GM12875 (cell line): ENCODE data around the gene TAS2R50.
"Not testable (repeated sequence)": the region's sequence is repeated elsewhere in the genome, so short reads cannot be mapped to it uniquely, and the experiment has no call there.

ENCODE experiments used
- H3K4me3 ChIP-seq: one replicate; pipeline ENCODE4 v1.5.1; 2011; ENCODE audit warnings: low read depth, low read length, control low read depth
- TF ChIP-seq, protein P1 (sequence below): IDR thresholded peaks from 2 replicates; pipeline ENCODE4 v1.5.1; 2011; ENCODE audit warnings: low read depth, mild to moderate bottlenecking, control low read depth, inconsistent platforms, low read length, moderate library complexity, borderline replicate concordance; ENCODE audit not compliant: insufficient read depth

Gene TAS2R50, protein sequence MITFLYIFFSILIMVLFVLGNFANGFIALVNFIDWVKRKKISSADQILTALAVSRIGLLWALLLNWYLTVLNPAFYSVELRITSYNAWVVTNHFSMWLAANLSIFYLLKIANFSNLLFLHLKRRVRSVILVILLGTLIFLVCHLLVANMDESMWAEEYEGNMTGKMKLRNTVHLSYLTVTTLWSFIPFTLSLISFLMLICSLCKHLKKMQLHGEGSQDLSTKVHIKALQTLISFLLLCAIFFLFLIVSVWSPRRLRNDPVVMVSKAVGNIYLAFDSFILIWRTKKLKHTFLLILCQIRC

DNA sequence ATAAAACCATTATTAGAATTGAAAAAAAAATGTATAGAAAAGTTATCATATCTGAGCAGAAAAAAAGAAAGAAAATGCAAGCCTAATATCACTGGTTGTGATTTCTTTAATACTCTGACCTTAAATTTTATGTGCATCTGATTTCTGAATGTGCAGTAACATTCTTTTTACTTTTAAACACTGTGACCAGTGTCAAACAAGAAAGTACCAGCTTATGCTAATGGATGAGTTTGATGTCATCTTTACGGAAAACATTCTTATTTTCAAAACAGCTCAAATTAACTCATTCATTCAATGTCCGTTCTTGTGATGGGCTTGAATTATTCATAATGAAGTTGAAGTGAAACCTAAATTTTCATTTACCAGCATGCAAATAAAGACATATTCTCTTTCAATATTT, at the start of gene TAS2R50:
Gene TAS2R50 (minus strand): TSS at position 101 of the 400 bp plus-strand sequence. CDS start 52 bp downstream, at position 49.
- TF ChIP-seq, protein P1, sequence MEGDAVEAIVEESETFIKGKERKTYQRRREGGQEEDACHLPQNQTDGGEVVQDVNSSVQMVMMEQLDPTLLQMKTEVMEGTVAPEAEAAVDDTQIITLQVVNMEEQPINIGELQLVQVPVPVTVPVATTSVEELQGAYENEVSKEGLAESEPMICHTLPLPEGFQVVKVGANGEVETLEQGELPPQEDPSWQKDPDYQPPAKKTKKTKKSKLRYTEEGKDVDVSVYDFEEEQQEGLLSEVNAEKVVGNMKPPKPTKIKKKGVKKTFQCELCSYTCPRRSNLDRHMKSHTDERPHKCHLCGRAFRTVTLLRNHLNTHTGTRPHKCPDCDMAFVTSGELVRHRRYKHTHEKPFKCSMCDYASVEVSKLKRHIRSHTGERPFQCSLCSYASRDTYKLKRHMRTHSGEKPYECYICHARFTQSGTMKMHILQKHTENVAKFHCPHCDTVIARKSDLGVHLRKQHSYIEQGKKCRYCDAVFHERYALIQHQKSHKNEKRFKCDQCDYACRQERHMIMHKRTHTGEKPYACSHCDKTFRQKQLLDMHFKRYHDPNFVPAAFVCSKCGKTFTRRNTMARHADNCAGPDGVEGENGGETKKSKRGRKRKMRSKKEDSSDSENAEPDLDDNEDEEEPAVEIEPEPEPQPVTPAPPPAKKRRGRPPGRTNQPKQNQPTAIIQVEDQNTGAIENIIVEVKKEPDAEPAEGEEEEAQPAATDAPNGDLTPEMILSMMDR = no peak
- H3K4me3 ChIP-seq = no peak within 1 kb of the TSS

DNA sequence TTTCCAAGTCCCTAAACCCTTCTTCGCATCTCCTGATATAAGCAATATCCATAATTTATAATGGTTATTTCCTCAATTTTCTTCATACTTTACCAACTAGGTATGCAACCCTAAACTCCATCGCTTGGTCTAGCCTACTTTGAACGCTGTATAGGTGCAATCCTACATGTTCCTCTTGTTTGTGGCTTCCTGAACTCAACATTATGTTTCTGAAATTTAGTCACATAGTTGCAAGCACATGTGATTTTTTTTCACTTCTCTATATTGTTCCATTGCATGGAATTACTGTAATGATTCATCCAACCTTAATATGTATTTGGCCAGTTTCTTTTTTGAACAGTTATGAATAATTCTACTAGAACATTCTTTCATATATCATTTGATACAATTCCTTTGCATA, 47.2 kb upstream of the TAS2R50 start:
- not testable (repeated sequence) for H3K4me3 ChIP-seq

DNA sequence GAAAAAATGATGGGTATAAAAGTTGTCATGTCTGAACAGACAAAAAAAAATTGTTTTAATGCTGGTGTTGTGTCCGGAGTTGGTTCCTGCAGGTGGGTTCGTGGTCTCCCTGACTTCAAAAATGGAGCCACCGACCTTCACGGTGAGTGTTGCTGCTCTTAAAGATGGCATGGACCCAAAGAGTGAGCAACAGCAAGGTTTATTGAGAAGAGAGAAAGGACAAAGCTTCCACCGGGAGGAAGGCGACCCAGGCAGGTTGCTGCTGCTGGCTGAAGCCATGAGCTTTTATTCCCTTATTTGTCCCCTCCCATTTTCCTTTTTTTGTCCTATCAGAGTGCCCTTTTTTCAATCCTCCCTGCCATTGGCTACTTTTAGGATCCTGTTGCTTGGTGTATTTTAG, 44.6 kb upstream of the TAS2R50 start, which contains the start of gene TAS2R31:
Gene TAS2R31 (minus strand): TSS at position 101 of the 400 bp plus-strand sequence. CDS start 72 bp downstream, at position 29.
- TF ChIP-seq, protein P1 = no peak
- no peak within 1 kb of the TSS for H3K4me3 ChIP-seq

DNA sequence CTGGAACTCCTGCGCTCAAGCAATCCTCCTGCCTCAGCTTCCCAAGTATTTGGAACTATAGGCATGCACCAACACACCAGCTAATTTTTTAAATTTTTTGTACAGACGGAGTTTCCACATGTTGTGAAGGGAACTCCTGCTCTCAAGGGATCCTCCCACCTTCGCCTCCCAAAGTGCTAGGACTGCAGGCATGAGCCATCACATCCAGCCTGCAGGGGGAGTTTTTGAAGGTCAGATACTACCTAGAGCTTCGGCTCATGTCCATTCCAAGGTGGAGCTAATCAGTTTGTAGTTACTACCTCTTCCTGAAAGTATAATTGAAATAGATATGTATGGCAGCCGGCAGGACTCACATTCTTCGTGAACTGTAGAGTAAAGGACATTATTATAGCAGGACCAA, 39.4 kb upstream of the TAS2R50 start:
- TF ChIP-seq, protein P1 = no peak
- no peak overlapping the region for H3K4me3 ChIP-seq

DNA sequence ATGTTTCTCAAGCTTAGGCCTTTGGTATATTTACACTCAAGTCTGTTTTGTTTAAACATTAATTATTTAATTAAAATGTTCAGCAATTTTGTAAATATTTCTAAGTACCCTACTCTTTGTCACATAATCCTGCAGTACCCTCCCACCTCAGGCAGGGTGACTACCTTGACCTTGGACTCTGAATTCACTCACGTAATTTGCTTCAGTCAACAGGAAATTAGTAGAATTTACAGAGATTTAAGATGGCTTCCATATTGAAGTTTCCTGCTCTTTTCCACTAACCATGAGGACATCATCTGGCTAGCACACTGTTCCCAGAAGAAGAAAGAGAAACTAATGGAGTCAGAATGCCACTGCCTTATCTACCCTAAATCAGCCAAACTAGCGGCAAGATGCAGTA, 36.7 kb upstream of the TAS2R50 start:
- no peak overlapping the region for H3K4me3 ChIP-seq
- TF ChIP-seq, protein P1 = no peak

DNA sequence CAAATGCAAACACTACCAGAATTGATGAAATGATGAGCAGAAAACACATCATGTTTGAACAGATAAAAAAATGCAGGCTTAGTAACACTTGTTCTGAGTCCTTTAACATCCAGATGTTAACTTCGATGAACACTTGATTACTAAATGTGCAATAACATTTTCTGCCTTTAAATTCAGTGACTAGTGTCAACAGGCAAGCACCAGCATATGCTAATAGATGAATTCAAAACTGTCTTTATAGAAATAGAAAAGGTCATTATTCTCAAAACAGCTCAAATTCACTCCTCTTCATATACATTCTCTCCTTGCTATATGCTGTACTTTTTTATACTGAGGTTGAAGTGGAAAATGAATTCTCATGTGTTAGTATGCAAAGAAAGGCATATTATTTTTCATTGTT, 35.8 kb upstream of the TAS2R50 start, which contains the start of gene TAS2R19:
Gene TAS2R19 (minus strand): TSS at position 101 of the 400 bp plus-strand sequence. CDS start 49 bp downstream, at position 52.
- H3K4me3 ChIP-seq = no peak within 1 kb of the TSS
- TF ChIP-seq, protein P1 = no peak

DNA sequence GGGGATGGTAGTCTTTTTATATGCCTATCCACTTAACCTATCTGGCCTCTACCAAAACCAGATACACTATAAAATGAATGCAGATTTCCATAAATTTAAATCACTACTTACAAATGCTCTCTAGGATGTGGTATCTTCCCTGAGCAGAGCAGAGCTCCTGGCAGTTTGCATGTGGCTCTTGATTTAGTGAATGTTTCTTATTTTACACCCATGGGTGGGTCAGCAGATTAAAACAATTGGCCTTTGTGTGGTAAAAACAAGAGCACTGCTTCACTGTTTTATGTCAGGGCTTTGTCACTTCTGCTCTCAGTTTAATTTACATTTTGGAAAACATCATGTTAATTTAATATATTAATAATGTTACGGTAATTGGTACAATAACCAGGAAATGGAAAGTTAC, 30.2 kb upstream of the TAS2R50 start:
- TF ChIP-seq, protein P1 = no peak
- H3K4me3 ChIP-seq = no peak overlapping the region
